Measurements from ENCODE around the gene CLEC4M. TPM values are rescaled to one million over a fixed set of nuclear protein-coding genes. Genes with fewer than 3 reads are reported as not detected.

The CLEC4M gene
- polyA plus RNA-seq, 1 experiment = not detected

GRCh38 chr19:7736148-7736547, 26.9 kb upstream of the CLEC4M start:
- no peak overlapping the region for H3K4me3 ChIP-seq (ENCODE audit: low read depth, low read length)
- DNase-seq (ENCODE audit: low read depth, low spot score) = no peak
- no peak overlapping the region for H3K27ac ChIP-seq (ENCODE audit: low read depth, low read length)
- ChIA-PET CTCF (no interaction called here), POLR2A (interaction anchor here (0.7 kb wide), 1 partner anchor 637 kb away, joined by 3 read pairs; no protein-coding TSS in a partner anchor)
- no peak for TF ChIP-seq CTCF (IDR thresholded peaks at IDR 0.05; ENCODE audit: low read depth, low read length)
- no peaks in the 10 kb centered on the region; the same call in 1 of the 2 replicates for H3K9me3 ChIP-seq (ENCODE audit: control insufficient read depth, insufficient read depth, low read length)
- peaks cover 8% of the 10 kb centered on the region for H3K27me3 ChIP-seq (ENCODE audit: control insufficient read depth, insufficient read depth, low read length)

- ChIA-PET CTCF (no interaction called here), POLR2A (no interaction called here)
- Histone ChIP-seq H3K4me3 (ENCODE audit: low read depth, low read length) (no peak overlapping the region), H3K27me3 (ENCODE audit: control insufficient read depth, insufficient read depth, low read length) (no peaks in the 10 kb centered on the region), H3K27ac (ENCODE audit: low read depth, low read length) (no peak overlapping the region), H3K9me3 (ENCODE audit: control insufficient read depth, insufficient read depth, low read length) (no peaks in the 10 kb centered on the region)
- no peak for DNase-seq (ENCODE audit: low read depth, low spot score)
- TF ChIP-seq CTCF (IDR thresholded peaks at IDR 0.05; ENCODE audit: low read depth, low read length) = no peak
Observed at GRCh38 chr19:7737215-7737614, 25.8 kb upstream of the CLEC4M start.

GRCh38 chr19:7738023-7738422, 25.0 kb upstream of the CLEC4M start:
- DNase-seq (ENCODE audit: low read depth, low spot score) = no peak
- ChIA-PET POLR2A (no interaction called here), CTCF (no interaction called here)
- H3K9me3 ChIP-seq (ENCODE audit: control insufficient read depth, insufficient read depth, low read length) = no peaks in the 10 kb centered on the region
- H3K27me3 ChIP-seq (ENCODE audit: control insufficient read depth, insufficient read depth, low read length) = peaks cover 3% of the 10 kb centered on the region
- H3K27ac ChIP-seq (ENCODE audit: low read depth, low read length) = no peak overlapping the region
- no peak overlapping the region for H3K4me3 ChIP-seq (ENCODE audit: low read depth, low read length)
- TF ChIP-seq CTCF (IDR thresholded peaks at IDR 0.05; ENCODE audit: low read depth, low read length) = no peak

- POLR2A ChIA-PET = interaction anchor here (0.6 kb wide), 2 partner anchors 278 to 501 kb away, joined by 3 read pairs; no protein-coding TSS in a partner anchor
- CTCF ChIA-PET = no interaction called here
- no peak overlapping the region for H3K27ac ChIP-seq (ENCODE audit: low read depth, low read length)
- TF ChIP-seq CTCF (IDR thresholded peaks at IDR 0.05; ENCODE audit: low read depth, low read length) = no peak
- H3K27me3 ChIP-seq (ENCODE audit: control insufficient read depth, insufficient read depth, low read length) = peaks cover 3% of the 10 kb centered on the region
- DNase-seq (ENCODE audit: low read depth, low spot score) = no peak
- H3K4me3 ChIP-seq (ENCODE audit: low read depth, low read length) = no peak overlapping the region
- H3K9me3 ChIP-seq (ENCODE audit: control insufficient read depth, insufficient read depth, low read length) = no peaks in the 10 kb centered on the region
Observed at GRCh38 chr19:7739211-7739755, 23.8 kb upstream of the CLEC4M start.

GRCh38 chr19:7739801-7740681, 23.0 kb upstream of the CLEC4M start:
- Histone ChIP-seq H3K4me3 (ENCODE audit: low read depth, low read length) (no peak overlapping the region), H3K27me3 (ENCODE audit: control insufficient read depth, insufficient read depth, low read length) (peaks cover 3% of the 10 kb centered on the region), H3K27ac (ENCODE audit: low read depth, low read length) (no peak overlapping the region), H3K9me3 (ENCODE audit: control insufficient read depth, insufficient read depth, low read length) (no peaks in the 10 kb centered on the region)
- no peak for TF ChIP-seq CTCF (IDR thresholded peaks at IDR 0.05; ENCODE audit: low read depth, low read length)
- no peak for DNase-seq (ENCODE audit: low read depth, low spot score)
- ChIA-PET POLR2A (interaction anchor here (0.6 kb wide), 1 partner anchor 501 kb away, joined by 3 read pairs; no protein-coding TSS in a partner anchor), CTCF (no interaction called here)

Data from AG04450 (cell line).